Dermis microvascular lymphatic vessel endothelial cell (primary cell): ENCODE results near the gene PTGDS. TPM values are rescaled to one million over a fixed set of nuclear protein-coding genes. Genes with fewer than 3 reads are reported as not detected.

ENCODE experiments used
- DNase-seq, 2 donors: peaks; one replicate each; pipeline versions ENCODE4 v3.0.0 to v3.0.0-alpha.2; 2010; ENCODE audit warnings: low read depth in 2 of 2
- total RNA-seq: library from RNA; depleted of rRNA; stranded (reverse); fragments of >200 nt; gene quantifications from 2 replicates; pipeline ENCODE4 v1.2.1, GENCODE V29; 2014

The PTGDS gene
- total RNA-seq, 1 donor from 2014 or later, result 0.13 TPM

GRCh38 chr9:136957901-136958300, 19.4 kb upstream of the PTGDS start:
- DNase-seq, result no peak

GRCh38 chr9:136958473-136958872, 18.8 kb upstream of the PTGDS start:
- no peak for DNase-seq

GRCh38 chr9:136958898-136959850, 18.1 kb upstream of the PTGDS start:
- no peak for DNase-seq

GRCh38 chr9:136960212-136960937, 16.9 kb upstream of the PTGDS start:
- no peak for DNase-seq

- DNase-seq, result no peak
These were observed 16.4 kb upstream of the PTGDS start for GRCh38 chr9:136960938-136961275.

GRCh38 chr9:136961279-136962065, 15.8 kb upstream of the PTGDS start:
- DNase-seq, result no peak

- no peak for DNase-seq
These were observed 15.1 kb upstream of the PTGDS start for GRCh38 chr9:136962163-136962562.

- no peak for DNase-seq
These were observed 14.5 kb upstream of the PTGDS start for GRCh38 chr9:136962701-136963248.

GRCh38 chr9:136963341-136963740, 14.0 kb upstream of the PTGDS start:
- DNase-seq, result no peak

GRCh38 chr9:136963751-136964150, 13.6 kb upstream of the PTGDS start:
- DNase-seq, result no peak

GRCh38 chr9:136964171-136964689, 13.1 kb upstream of the PTGDS start:
- no peak for DNase-seq

- DNase-seq, result no peak
These were observed 12.4 kb upstream of the PTGDS start for GRCh38 chr9:136964833-136965422.

GRCh38 chr9:136965771-136966484, 11.4 kb upstream of the PTGDS start:
- DNase-seq, result no peak

GRCh38 chr9:136968333-136969127, 8.8 kb upstream of the PTGDS start:
- no peak for DNase-seq

- no peak for DNase-seq
These were observed 8.2 kb upstream of the PTGDS start for GRCh38 chr9:136969150-136969549.

- no peak for DNase-seq
These were observed 7.5 kb upstream of the PTGDS start for GRCh38 chr9:136969774-136970173.

GRCh38 chr9:136970361-136970760, 6.9 kb upstream of the PTGDS start:
- no peak for DNase-seq

GRCh38 chr9:136971746-136972145, 5.6 kb upstream of the PTGDS start:
- no peak for DNase-seq

GRCh38 chr9:136972335-136972734, 5.0 kb upstream of the PTGDS start:
- DNase-seq, result no peak

GRCh38 chr9:136972743-136973142, 4.6 kb upstream of the PTGDS start:
- DNase-seq, result no peak
